ENCODE results near the gene MYL5. TPM values are rescaled to one million over a fixed set of nuclear protein-coding genes. Genes with fewer than 3 reads are reported as not detected.

The MYL5 gene
- total RNA-seq, 1 experiment from 2014 or later = 18.0 TPM

GRCh38 chr4:718460-718859 is 44.1 kb downstream of the MYL5 start:
- no peak overlapping the region for H3K9ac ChIP-seq (ENCODE audit: extremely low read depth, insufficient read length, low read length)
- H3K4ac ChIP-seq (ENCODE audit: low read depth, low read length) = no peak overlapping the region
- no peak overlapping the region for H2BK120ac ChIP-seq (ENCODE audit: low read depth, low read length, poor library complexity, severe bottlenecking)
- peaks cover 9% of the 10 kb centered on the region for H3K79me1 ChIP-seq (ENCODE audit: insufficient read depth, low read depth, low read length, poor library complexity, severe bottlenecking)
- H2BK5ac ChIP-seq (ENCODE audit: insufficient read length, low read length) = no peak overlapping the region
- H3K9me3 ChIP-seq (ENCODE audit: control insufficient read depth, low read depth, low read length) = no peaks in the 10 kb centered on the region
- no peaks in the 10 kb centered on the region for H3K23me2 ChIP-seq (ENCODE audit: insufficient read length, low read depth, low read length, poor library complexity, severe bottlenecking)
- H2AFZ ChIP-seq (ENCODE audit: low read length) = no peak overlapping the region
- no peak overlapping the region for H3K23ac ChIP-seq (ENCODE audit: insufficient read length, low read depth, low read length)
- Mint-ChIP-seq H3K9me3 (no peaks in the 10 kb centered on the region; a peak in 1 of 5 replicates), H3K36me3 (ENCODE audit: insufficient read depth in 1 of 3, low read depth in 3 of 3) (peaks cover 22 to 37% (median 29%) of the 10 kb centered on the region in 3 experiments), H3K27me3 (ENCODE audit: low read depth) (no peaks in the 10 kb centered on the region; the same call in 1 of the 2 replicates), H3K27ac (no peak overlapping the region), H3K4me3 (no peak overlapping the region), H3K4me1 (no peaks in the 10 kb centered on the region; a peak in 2 of 4 replicates)
- no peak overlapping the region for H4K5ac ChIP-seq (ENCODE audit: insufficient read length, low read depth, low read length)
- no peak for TF ChIP-seq CTCF (conservative IDR thresholded peaks at IDR 0.05)
- H3K56ac ChIP-seq (ENCODE audit: insufficient read length, low read depth, low read length) = no peak overlapping the region
- H2AK5ac ChIP-seq (ENCODE audit: insufficient read length, low read length) = no peak overlapping the region
- no peak overlapping the region for H3K27ac ChIP-seq (ENCODE audit: insufficient read length, low read depth, low read length)
- no peak overlapping the region for H3T11ph ChIP-seq (ENCODE audit: low read length)
- no peaks in the 10 kb centered on the region for H3K4me1 ChIP-seq (ENCODE audit: insufficient read depth, low read length)
- no peak overlapping the region for H4K8ac ChIP-seq (replicated peaks; ENCODE audit: insufficient read length, low read depth, low read length)
- H3K79me2 ChIP-seq (ENCODE audit: insufficient read depth, low read length) = peaks cover 36% of the 10 kb centered on the region; the same call in 1 of the 2 replicates
- no peaks in the 10 kb centered on the region for H4K20me1 ChIP-seq (ENCODE audit: control insufficient read depth, insufficient read depth, insufficient read length)
- H4K91ac ChIP-seq (ENCODE audit: insufficient read length, low read depth, low read length) = no peak overlapping the region
- H3K18ac ChIP-seq (ENCODE audit: insufficient read length, low read depth, low read length) = no peak overlapping the region
- no peak overlapping the region for H2BK15ac ChIP-seq (ENCODE audit: low read depth, low read length)
- H2BK12ac ChIP-seq (ENCODE audit: insufficient read length, low read depth, low read length) = no peak overlapping the region
- H3K4me2 ChIP-seq (ENCODE audit: insufficient read depth, insufficient read length, low read length) = no peak overlapping the region
- WGBS (ENCODE audit: extremely low coverage, insufficient read length, low lambda C conversion rate) = no CpG with 5 or more reads among the region's 8 CpGs
- no peaks in the 10 kb centered on the region for H3K27me3 ChIP-seq (ENCODE audit: insufficient read depth, low read length)
- DNase-seq = no peak
- no peak overlapping the region for H3K14ac ChIP-seq (ENCODE audit: insufficient read depth, low read length)
- H2BK20ac ChIP-seq (ENCODE audit: low read depth, low read length, poor library complexity, severe bottlenecking) = no peak overlapping the region

Data from H9 (cell line).